GM23338 (cell line): ENCODE measurements around the gene TMEFF1. TPM values are rescaled to one million over a fixed set of nuclear protein-coding genes. Genes with fewer than 3 reads are reported as not detected.

Source experiments
- ATAC-seq: fragments of 200-7000 bp; cut with Tn5 transposase; 3 replicates; pipeline ENCODE4 v1.9.1; 2020
- DNase-seq: peaks from one replicate; pipeline ENCODE4 v3.0.0-alpha.2; 2015; ENCODE audit warnings: low spot score
- H2AFZ ChIP-seq: fragments of 200-600 bp; sonication (generic); 2 replicates; pipeline ENCODE4 v1.8.0; 2016; ENCODE audit warnings: antibody characterized with exemption, mild to moderate bottlenecking, moderate library complexity
- H3F3A ChIP-seq: fragments of 200-600 bp; sonication (generic); replicated peaks from 2 replicates; pipeline ENCODE4 v1.8.0; 2017; ENCODE audit warnings: antibody characterized with exemption, mixed run types, low read depth
- H3K27ac ChIP-seq: fragments of 200-600 bp; sonication (generic); 2 replicates; pipeline ENCODE4 v1.6.1; 2016; ENCODE audit warnings: low read depth
- H3K27me3 ChIP-seq: fragments of 200-600 bp; sonication (generic); 2 replicates; pipeline ENCODE4 v1.8.0; 2016; ENCODE audit warnings: mild to moderate bottlenecking, mixed run types, moderate library complexity; ENCODE audit not compliant: insufficient read depth
- H3K36me3 ChIP-seq: fragments of 200-600 bp; sonication (generic); 2 replicates; pipeline ENCODE4 v1.8.0; 2016; ENCODE audit warnings: mild to moderate bottlenecking; ENCODE audit not compliant: insufficient read depth
- H3K4me1 ChIP-seq: fragments of 200-600 bp; sonication (generic); 2 replicates; pipeline ENCODE4 v1.8.0; 2016; ENCODE audit warnings: mild to moderate bottlenecking, moderate library complexity; ENCODE audit not compliant: insufficient read depth
- H3K4me2 ChIP-seq: fragments of 200-600 bp; sonication (generic); 2 replicates; pipeline ENCODE4 v1.7.1; 2017; ENCODE audit warnings: mixed run types
- H3K4me3 ChIP-seq: fragments of 200-600 bp; sonication (generic); 2 replicates; pipeline ENCODE4 v1.6.1; 2016; ENCODE audit warnings: mixed run types
- H3K79me2 ChIP-seq: fragments of 200-600 bp; sonication (generic); replicated peaks from 2 replicates; pipeline ENCODE4 v1.8.0; 2017; ENCODE audit warnings: mild to moderate bottlenecking; ENCODE audit not compliant: insufficient read depth
- H3K9me2 ChIP-seq: fragments of 200-600 bp; sonication (generic); 2 replicates; pipeline ENCODE4 v1.8.0; 2017; ENCODE audit not compliant: insufficient read depth
- H4K20me1 ChIP-seq: fragments of 200-600 bp; sonication (generic); replicated peaks from 2 replicates; pipeline ENCODE4 v1.8.0; 2017; ENCODE audit warnings: mild to moderate bottlenecking; ENCODE audit not compliant: insufficient read depth
- H3K27ac Mint-ChIP-seq: 2 replicates; pipeline ENCODE4 v1.8.0; 2020; ENCODE audit warnings: inconsistent platforms, mild to moderate bottlenecking, moderate library complexity, mixed read lengths
- H3K27me3 Mint-ChIP-seq: 3 replicates; pipeline ENCODE4 v1.8.0; 2022; ENCODE audit warnings: low read depth, mild to moderate bottlenecking, moderate library complexity, mixed read lengths, inconsistent platforms; ENCODE audit not compliant: insufficient read depth, poor library complexity
- H3K36me3 Mint-ChIP-seq: 3 replicates; pipeline ENCODE4 v1.8.0; 2021; ENCODE audit warnings: low read depth, mild to moderate bottlenecking, inconsistent platforms, moderate library complexity, mixed read lengths
- H3K4me1 Mint-ChIP-seq: 3 replicates; pipeline ENCODE4 v1.8.0; 2020; ENCODE audit warnings: mild to moderate bottlenecking, inconsistent platforms, mixed read lengths
- H3K4me3 Mint-ChIP-seq: 3 replicates; pipeline ENCODE4 v1.8.0; 2021; ENCODE audit warnings: moderate library complexity, mild to moderate bottlenecking, inconsistent platforms, mixed read lengths
- H3K9me3 Mint-ChIP-seq: 3 replicates; pipeline ENCODE4 v1.8.0; 2020; ENCODE audit warnings: moderate library complexity, mild to moderate bottlenecking, inconsistent platforms, mixed read lengths
- CREB1 ChIP-seq: fragments of 250-450 bp; sonication (Bioruptor Pico); IDR thresholded peaks from 2 replicates; pipeline ENCODE4 v1.5.0; 2020; ENCODE audit warnings: low read depth, mild to moderate bottlenecking, moderate library complexity
- CTCF ChIP-seq, 2 experiments: fragments of 200-600 bp in 1 of 2; sonication (generic) in 1 of 2; conservative IDR thresholded peaks; 2 replicates each; pipeline versions ENCODE4 v1.5.1 to v1.6.1; 2016 to 2017; ENCODE audit warnings: antibody characterized with exemption in 2 of 2, low read depth in 2 of 2, mild to moderate bottlenecking in 2 of 2, moderate library complexity in 1 of 2
- ETS1 ChIP-seq: IDR thresholded peaks from 2 replicates; pipeline ENCODE4 v1.6.1; 2016; ENCODE audit warnings: antibody characterized with exemption
- EZH2 ChIP-seq: fragments of 200-600 bp; sonication (generic); IDR thresholded peaks from one replicate; pipeline ENCODE4 v1.8.0; 2017; ENCODE audit warnings: antibody characterized with exemption, mild to moderate bottlenecking, low read depth; ENCODE audit not compliant: unreplicated experiment
- EZH2phosphoT487 ChIP-seq: fragments of 200-600 bp; sonication (generic); IDR thresholded peaks from one replicate; pipeline ENCODE4 v1.8.1; 2018; ENCODE audit warnings: antibody characterized with exemption; ENCODE audit not compliant: unreplicated experiment
- JUNB ChIP-seq: IDR thresholded peaks from one replicate; pipeline ENCODE4 v1.6.1; 2016; ENCODE audit warnings: antibody characterized with exemption; ENCODE audit not compliant: unreplicated experiment
- NANOG ChIP-seq: IDR thresholded peaks from 2 replicates; pipeline ENCODE4 v1.6.1; 2016; ENCODE audit warnings: antibody characterized with exemption, borderline replicate concordance
- POLR2AphosphoS5 ChIP-seq: IDR thresholded peaks from 2 replicates; pipeline ENCODE4 v1.6.1; 2016; ENCODE audit warnings: antibody characterized with exemption, low read depth
- REST ChIP-seq: IDR thresholded peaks from one replicate; pipeline ENCODE4 v1.6.1; 2018; ENCODE audit warnings: antibody characterized with exemption; ENCODE audit not compliant: unreplicated experiment
- STAT1 ChIP-seq: IDR thresholded peaks from one replicate; pipeline ENCODE4 v1.6.1; 2016; ENCODE audit warnings: antibody characterized with exemption; ENCODE audit not compliant: unreplicated experiment
- ZNF114 ChIP-seq: fragments of 250-450 bp; sonication (Bioruptor Pico); IDR thresholded peaks from 2 replicates; pipeline ENCODE4 v1.5.0; 2020; ENCODE audit warnings: mild to moderate bottlenecking, moderate library complexity
- ZNF331 ChIP-seq: fragments of 250-450 bp; sonication (Bioruptor Pico); IDR thresholded peaks from 2 replicates; pipeline ENCODE4 v1.5.0; 2020; ENCODE audit warnings: low read depth, mild to moderate bottlenecking, moderate library complexity
- ZNF462 ChIP-seq: fragments of 250-450 bp; sonication (Bioruptor Pico); IDR thresholded peaks from 2 replicates; pipeline ENCODE4 v1.5.0; 2020; ENCODE audit warnings: mild to moderate bottlenecking, moderate library complexity
- polyA plus RNA-seq: library from polyadenylated mRNA; unstranded; fragments of >200 nt; fragmentation: Nextera tagmentation; extraction: Ambion mirVana; gene quantifications from 2 replicates; pipeline ENCODE4 v1.2.1, GENCODE V29; 2016
- total RNA-seq: library from RNA; depleted of rRNA; stranded (reverse); fragments of >200 nt; shearing (Covaris generic); gene quantifications from 2 replicates; pipeline ENCODE4 v1.2.3, GENCODE V29; 2014

TMEFF1 gene
- total and polyA plus RNA-seq, 2 experiments from 2014 or later: 6.6 to 85.2 TPM

- H3K27ac Mint-ChIP-seq: no peak overlapping the region
- Histone ChIP-seq H2AFZ (no peak overlapping the region), H3K4me3 (no peak overlapping the region), H3F3A (no peaks in the 10 kb centered on the region), H3K27ac (no peak overlapping the region), H3K4me1 (no peaks in the 10 kb centered on the region), H4K20me1 (no peaks in the 10 kb centered on the region; the same call in 1 of the 2 replicates), H3K79me2 (no peaks in the 10 kb centered on the region), H3K4me2 (no peak overlapping the region), H3K36me3 (peaks cover 8% of the 10 kb centered on the region), H3K9me2 (no peaks in the 10 kb centered on the region), H3K27me3 (no peaks in the 10 kb centered on the region)
- peaks cover 7% of the 10 kb centered on the region; the same call in 2 of the 3 replicates for H3K36me3 Mint-ChIP-seq
- H3K9me3 Mint-ChIP-seq: no peaks in the 10 kb centered on the region
- H3K4me1 Mint-ChIP-seq: no peaks in the 10 kb centered on the region
- TF ChIP-seq ZNF331: no peak
- TF ChIP-seq EZH2phosphoT487: no peak
- no peak for TF ChIP-seq ETS1
- TF ChIP-seq POLR2AphosphoS5: no peak
- TF ChIP-seq EZH2: no peak
- TF ChIP-seq NANOG: no peak
- TF ChIP-seq ZNF462 (CRISPR knock-in tag): no peak
- TF ChIP-seq REST: no peak
- no peak for TF ChIP-seq STAT1
- no peak for TF ChIP-seq CTCF (conservative IDR thresholded peaks at IDR 0.05; ENCODE audit: low read depth in 2 of 2)
- TF ChIP-seq ZNF114 (CRISPR knock-in tag): no peak
- TF ChIP-seq CREB1: no peak
- TF ChIP-seq JUNB: no peak
- H3K27me3 Mint-ChIP-seq: no peaks in the 10 kb centered on the region
- no peak for DNase-seq
- no peak overlapping the region for H3K4me3 Mint-ChIP-seq
- no peak for ATAC-seq
These were observed 108.7 kb downstream of the TMEFF1 start for GRCh38 chr9:100581661-100582060.
